Stimulated activated CD4-positive, alpha-beta T cell treated with anti-CD3 and anti-CD28 coated beads, Interleukin-1b, Interleukin-23, amount 100 ng/mL, for 48 hours (primary cell): ENCODE results near the gene RPL10.

ENCODE experiments used
- DNase-seq: peaks from one replicate; pipeline ENCODE4 v3.0.0-alpha.2; 2020

RPL10 gene

DNA sequence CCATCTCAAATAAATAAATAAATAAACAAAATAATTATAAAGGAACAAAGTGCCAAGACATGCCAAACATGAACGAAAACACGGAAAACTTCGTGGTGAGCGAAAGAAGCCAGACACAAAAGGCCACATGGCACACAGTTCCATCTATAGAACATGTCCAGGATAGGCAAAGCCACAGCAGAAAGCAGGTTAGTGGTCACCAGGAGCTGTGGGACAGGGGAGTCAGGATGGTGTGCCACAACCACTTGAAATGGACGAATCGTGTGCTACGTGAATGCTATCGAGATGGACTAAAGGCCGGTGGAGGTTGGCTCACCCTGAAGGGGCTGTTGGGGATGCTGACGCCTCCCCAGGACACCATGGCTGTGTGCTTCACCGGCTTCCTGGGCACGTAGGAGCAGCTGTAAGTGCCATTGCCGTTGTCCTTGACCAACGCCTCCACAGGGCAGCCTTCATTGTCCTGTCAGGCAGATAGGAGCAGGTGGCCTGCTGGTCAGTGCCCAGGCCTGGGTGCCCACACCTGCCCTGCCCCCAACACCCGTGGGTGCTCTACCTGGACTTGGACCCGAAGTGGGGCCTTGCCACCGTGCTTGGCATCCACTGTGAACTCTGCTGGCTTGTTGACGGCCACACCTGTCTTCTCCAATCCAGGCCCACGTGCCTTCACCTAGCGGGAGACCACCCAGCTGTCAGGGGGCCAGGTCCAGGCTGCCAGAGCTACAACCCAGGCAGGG lies 34.3 kb upstream of the RPL10 start:
- DNase-seq: no peak

DNA sequence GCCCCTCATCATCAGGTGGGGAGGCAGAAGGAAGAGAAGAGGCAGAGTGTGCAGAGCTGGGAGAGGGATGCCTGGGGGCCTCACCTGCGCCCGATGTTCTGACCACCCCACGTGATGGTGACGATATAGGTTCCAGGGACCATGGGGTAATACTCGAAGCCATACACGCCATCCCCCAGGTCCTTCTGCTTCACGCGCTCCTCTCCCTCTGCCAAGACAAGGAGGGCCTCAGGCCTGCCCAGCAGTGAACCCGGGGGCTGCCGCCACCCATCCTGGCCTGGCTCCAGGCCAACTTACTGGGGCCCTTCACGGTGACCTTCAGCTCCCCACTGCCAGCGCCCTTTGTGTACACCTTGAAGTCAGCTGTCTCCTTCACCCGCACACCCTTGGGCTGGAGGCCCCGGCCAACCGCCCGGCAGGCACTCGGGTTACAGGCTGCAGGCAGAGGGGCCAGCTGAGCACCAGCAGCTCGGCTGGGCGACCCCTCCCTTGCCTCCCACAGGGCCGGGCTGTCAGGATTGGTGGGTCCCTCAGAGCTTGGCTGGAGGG lies 33.1 kb upstream of the RPL10 start:
- DNase-seq: no peak

DNA sequence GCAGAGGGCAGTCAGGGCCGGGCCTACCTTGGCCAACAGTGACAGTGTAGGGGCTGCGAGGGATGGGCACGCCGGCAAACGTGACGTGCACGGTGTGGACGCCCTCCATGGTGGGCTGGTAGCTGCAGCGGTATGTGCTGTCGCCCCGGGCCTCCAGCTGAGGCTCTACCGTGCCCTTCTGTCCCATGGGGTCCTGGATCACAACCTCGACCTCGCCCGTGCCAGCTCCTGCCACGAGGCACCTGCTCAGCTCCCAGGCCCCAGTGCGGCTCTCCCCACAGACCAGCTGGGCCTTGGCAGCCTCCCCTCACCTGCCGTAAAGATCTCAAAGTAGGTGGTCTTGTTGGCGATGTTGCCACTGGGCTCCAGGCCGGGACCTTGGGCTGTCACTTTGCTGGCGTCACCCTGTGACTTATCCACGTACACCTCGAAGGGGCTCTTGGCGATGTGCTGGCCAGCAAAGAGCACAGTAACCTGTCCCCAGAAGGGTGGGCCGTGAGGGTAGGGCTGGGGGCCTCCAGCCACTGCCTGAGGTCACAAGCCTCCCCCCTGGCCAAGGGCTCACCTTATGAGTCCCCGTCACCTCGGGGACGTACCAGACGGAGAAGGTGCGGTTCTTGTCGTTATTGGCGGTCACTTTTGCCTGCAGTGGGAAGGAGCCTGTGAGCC lies 32.0 kb upstream of the RPL10 start:
- no peak for DNase-seq

DNA sequence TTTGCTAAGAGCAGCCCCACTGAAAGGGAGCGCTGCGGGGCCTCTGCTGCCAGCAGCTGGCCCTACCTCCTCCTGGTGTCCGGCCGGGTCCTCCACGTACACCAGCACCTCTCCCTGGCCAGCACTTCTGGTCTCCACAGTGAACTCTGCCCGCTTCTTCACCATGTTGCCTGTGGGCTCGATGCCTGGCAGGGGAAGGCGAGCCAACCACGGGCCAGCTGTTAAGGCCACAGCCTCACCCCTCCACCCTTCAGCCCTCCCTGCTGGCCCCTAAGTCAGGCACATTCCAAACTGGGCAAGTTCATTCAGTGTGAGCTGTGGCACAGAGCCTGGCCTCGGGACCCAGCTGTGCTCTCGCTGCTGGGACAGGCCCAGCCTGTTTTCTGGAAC lies 31.5 kb upstream of the RPL10 start:
- DNase-seq: no peak

DNA sequence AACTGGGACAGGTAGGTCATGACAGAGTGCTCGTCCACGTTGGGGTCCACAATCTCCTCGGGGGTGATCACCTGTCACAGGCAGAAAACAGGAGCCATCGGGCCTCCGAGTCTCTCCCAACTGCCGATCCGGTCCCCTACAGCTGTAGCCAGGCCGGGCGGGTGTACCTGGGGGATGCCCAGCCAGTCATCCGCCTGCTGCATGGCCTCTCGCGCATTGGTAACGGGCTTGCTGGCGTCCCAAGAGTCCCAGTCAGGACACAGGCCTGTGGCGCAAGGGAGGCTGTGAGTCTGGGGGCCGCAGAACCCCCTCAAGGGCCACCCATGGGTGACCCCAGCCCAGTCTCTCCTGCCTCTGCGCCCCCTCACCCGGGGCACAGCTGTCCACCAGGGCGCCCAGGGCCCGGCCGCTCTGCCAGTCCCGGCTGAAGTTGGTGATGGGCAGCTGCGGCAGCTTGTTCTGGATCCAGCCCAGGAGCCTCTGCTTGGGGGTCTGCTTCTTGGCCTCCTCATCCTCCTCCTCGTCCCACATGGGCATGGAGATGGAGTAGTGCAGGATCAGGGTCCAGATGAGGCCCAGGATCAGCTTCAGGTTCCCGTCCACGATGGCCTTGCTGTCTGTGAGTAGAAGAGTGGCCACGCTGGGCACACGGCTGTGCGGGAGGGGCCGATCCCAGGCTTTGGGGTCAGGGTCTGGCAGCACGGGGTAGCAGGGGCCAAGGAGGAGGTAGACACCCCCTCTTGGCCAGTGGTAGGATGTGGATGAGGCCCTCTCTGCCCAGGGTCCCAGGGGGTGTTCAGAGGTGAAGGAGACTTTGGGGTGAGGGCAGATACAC lies 30.5 kb upstream of the RPL10 start:
- no peak for DNase-seq

DNA sequence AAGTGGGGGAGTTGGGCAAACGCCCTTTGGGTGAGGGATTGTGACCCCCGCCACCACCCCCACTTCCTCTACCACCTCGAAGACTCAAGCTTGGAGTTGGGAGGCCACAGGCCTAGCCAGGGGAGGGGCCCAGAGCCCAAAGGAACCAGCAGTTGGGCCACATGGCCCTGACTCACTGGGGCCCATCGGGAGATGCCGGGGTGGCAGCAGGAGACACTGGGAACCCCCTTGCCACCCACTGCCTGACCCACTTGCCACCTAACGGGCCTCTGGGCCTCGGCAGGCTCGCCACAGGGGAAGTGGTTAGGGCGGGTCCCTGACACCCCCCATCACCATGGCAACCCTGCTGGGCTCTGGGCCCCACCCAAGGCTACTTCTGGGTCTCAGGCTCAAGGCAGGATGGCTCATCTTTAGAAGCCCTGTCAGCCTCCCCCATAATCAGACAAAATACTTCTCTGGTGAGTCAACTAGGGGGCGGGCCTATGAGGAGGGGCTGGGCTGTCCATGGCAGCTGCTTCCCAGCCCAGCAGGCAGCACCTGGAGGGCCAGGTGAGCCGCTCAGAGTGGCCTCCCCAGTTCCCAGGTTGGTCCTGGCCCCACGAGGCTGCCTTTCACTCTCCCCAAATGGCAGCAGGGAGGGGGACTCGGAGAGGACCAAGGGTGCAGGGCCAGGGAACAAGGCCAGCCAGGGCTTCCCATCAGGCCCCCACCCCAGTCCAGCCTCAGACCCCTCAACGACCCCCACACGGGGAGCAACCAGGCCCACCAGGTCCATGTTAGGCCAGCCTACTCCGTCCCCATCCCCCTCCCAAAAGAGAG lies 29.3 kb upstream of the RPL10 start:
- peak; percentile 93 for DNase-seq

DNA sequence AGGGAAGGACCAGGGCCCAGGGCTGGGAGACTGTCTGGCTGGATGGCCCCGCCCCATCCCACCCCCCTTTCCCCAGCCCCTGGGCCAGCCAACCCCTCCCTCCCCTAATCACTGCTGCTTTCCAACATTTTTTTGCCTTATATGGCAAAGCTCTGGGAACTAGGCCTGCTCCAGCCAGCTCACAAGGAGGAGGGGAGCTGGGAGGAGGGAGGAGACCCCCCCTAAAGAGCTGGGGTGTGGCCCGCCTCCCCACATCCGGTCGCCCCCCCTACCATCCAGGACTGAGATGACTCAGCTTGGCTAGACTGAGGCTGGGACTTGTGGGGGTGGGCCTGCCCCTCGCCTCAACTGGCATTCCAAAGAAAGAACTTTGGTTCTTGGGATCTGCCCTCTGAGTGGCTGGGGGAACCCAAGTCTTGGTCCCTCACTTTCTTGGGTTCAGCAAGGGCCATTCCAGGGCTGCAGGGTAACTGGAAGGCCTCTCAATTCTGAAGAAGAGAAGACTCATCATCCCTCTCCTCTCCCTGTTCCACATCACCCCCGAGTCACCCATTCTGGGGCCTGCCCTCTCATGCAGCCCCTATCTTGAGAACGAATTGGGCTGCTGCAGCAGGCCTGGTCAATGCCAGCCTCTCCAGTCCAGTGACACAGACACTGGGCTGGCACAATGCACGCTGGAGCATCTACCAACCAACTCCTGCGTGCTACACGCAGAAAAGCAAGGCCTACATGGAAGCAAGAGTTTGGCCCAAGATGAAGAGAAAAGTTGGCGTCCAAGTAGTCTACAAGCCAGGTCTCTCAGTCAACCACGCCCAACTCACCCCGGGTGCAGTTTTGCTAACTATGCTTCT lies 28.5 kb upstream of the RPL10 start:
- peak; percentile 69 for DNase-seq

DNA sequence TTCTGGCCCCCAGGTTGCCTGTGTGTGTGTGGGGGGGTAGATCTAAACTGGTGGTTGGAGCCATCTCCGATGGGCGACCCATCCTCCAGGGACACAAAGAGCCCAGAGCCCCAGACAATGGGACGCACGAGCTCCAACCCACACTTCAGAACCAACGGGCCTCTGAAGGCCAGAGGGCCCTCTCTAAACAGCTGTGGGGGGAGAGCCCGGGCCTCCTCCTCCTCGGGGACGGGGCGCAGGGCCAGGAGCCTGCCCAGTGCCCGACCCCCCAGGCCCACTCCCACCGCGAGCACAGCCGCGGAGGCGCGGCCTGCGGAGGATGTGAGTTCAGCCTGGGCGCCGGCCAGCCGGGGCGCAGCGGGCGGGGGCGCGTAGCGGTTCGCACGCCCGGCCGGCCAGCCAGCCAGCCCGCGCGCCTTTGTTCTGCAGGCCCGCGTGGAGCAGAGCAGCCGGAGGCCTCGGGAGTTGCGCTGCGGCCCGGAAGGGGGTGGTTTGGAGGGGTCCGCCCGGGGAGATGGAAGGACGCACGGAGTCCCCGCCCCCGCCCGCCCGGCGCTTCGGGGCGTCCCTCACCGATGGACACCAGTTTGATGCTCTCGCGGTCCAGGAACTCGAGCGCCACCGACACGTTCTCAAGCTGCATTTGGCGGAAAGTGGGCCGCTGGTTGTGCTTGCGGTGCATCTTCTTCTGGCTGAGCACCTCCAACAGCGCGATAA lies 27.7 kb upstream of the RPL10 start:
- DNase-seq: no peak

DNA sequence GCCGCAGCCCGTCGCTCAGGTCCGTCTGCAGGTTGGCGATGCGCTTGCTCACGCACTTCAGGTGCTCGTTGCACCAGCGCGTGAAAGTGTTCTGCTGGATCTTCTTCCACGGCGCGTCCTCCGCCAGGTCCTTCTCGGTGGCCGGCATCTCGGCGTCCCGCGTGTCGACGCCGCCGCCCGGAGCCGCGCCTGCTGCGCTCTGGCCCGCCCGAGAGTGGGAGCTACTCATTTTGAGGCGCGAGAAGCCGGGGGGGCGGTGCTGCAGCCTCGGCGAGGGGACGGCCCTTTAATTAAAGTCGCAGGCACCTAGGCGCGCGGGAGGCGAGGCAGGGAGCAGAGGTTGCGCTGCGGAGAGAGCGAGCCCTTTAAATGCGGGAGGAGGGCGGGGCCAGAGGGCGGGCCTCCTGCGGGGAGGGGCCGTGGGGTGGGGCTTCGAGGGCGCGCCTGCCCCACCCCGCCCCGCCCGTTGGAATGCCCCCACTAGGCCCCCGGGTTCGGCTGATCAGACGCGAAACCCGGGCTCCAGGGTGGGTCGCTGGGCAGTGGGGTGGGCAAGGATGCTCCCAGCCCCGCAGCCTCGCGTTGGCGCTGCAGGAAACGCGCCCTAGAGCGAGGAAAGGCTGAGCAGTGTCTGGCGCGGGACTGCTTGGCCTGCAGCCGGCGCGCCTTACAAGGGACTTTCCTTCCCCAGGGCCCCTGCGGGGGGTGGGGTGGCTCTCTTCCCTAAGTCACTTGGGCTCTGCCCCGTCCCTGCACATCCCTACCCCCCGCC lies 27.0 kb upstream of the RPL10 start:
- peak; percentile 93 for DNase-seq

DNA sequence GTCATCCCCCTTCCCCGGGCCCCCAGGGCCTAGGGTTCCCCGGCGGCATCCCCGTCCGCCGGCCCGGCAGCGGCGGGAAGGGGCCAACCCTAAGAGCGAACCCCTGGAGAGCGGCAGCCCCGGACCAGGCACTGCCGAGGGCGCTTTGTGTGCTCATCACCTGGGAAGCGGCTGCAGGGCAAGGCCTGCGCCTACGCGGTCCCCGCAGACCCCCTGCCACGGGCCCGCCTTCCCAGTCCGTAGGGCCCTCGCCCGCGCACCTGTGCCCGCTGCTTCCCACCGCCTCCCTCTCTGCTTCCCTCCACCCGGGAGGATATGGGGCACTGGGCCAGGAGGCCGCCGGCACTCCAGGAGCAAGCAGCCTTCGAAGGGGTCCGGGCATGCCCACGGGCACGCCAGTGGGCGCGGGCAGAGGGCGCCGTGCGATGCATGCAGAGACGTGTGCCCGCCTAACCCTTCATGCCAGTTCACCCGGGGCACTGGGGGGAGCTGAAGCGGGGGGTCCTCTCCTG lies 26.3 kb upstream of the RPL10 start:
- DNase-seq: no peak

DNA sequence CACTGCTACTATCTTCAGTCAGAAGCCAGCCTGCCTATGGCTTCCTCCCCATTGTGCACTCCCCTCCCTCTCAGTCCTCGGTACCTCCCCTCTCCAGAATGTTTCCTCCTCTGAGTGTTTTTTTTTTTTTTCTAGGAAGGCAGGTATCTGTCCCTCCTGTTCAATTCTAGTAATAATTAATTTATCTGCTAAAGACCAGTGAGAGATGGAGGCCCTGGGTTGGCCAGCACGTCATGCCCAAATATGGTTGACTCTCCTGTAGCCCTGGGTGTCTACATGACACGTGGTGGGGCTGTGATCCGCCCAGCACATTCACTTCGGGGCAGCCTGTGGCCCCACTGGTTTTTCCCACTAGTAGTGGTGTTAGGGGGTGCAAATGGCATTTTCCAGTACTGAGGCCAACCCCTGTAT lies 25.6 kb upstream of the RPL10 start:
- peak; percentile 40 for DNase-seq

DNA sequence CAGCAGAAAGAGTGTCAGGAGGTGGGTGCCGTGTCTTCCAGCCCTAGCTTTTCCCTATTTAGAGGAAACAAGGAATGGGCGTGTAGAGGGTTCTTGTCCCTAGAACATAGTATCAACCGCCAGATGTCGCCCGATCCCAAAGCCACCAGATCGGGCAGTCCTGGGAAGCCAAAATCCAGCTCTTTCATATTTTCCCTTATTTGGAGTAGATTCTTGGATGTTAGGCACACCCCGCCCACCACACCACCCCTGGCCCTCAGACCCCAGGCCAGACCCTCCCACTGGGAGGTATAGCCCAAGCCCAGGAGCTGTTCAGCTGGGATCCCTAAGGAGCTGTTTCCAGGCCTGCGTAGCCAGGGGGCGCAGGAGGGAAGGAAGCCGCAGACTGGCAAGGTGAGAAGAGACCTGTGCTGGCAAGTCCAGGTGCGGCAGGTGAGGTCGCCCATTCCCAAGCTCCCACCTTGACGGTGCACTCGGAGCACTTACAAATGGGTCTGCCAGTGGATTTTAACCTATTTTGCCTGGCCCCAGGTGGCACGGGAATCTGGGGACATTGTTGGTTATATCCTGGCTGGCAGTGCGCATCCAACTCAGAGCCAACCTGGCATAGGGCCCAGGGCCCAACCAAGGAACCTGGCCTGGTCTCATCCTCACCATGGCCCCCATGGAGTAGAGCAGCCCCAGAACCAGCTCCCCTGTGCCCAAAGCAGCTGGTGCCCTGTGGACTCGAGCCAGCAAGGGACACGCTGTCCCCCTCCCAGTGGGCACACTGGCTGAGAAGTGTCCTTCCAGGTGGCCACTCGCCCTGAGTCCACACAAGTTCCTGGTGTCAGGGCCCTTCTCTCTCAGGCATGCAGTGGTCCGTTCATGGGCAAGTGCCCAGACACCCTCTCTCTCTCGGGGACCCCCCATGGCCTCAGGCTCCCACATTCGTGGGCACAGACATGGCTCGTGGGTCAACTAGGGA lies 24.6 kb upstream of the RPL10 start:
- no peak for DNase-seq

DNA sequence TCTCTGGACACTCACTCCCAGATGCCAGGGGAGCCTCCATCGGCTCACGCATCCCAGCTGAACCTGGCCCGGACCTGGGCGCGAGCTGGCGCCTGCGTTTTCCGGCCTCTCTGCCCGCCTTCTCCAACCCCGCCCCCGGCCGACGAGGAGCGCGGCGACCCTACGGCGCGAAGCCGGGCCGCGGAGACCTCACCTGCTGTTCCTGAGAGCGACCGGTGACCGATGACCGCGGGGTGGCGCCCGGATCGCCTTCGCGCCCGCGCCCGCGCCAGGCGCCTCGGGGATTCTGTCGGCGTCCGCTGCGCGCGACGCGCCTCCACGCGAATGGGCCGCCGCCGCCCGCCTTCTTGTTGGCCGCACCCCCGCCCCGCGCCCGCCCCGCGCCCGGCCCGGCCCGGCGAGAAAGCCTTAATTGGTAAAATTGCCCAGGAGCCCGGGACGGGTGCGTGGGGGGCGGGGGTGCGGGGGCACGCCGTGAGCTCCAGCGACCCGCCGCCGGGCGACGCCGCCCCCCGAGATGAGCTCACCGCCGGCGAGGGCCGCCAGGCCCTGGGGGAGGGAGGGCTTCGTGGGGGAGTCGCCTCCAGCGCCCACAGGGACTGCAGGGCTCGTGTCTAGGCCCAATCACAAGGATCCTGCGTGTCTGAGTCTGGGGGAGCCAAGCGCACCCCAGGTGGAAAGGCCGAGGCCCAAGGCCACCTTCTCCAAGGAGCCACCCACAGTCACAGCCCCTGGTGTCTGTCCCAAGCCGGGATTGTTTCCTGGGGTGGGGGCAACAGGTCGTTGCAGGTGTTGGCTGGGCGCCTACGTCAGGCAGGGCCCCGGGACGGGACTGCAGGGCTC lies 23.6 kb upstream of the RPL10 start, which contains the start of gene FLNA:
FLNA (minus strand) TSS at position 322 of the 843 bp plus-strand sequence. CDS start 3,389 bp downstream, outside the sequence.
- DNase-seq: no peak

DNA sequence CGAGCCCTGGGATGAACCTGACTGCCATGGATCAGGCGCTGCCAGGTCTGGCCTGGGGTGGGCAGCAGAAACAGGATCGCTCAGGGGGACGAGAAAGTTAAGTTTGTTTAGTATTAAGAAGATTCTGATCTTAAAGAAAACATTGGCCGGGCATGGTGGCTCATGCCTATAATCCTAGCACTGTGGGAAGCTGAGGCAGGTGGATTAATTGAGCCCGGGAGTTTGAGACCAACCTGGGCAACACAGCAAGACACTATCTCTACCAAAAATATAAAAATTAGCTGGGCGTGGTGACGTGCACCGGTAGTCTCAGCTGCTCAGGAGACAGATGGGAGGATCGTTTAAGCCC lies 23.0 kb upstream of the RPL10 start:
- no peak for DNase-seq

DNA sequence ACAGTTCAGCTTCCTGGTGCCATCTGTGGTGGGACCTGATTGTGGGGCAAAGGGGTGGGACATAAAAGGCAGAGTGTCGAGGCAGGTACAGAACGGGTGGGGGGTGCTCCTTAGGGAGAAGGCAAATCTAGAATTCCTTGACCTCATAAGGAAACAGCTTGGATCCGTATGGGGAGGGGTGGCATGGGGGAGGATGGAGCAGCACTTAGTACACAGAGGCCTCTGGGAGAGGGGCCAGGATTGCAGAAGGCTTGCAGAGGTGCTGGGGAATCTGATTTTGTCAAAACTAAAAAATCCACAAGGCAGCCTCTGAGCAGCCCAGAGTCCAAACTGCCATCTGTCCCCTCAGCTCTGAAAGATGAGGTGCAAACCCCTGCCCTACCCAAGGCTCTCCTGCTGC lies 21.4 kb upstream of the RPL10 start:
- no peak for DNase-seq

DNA sequence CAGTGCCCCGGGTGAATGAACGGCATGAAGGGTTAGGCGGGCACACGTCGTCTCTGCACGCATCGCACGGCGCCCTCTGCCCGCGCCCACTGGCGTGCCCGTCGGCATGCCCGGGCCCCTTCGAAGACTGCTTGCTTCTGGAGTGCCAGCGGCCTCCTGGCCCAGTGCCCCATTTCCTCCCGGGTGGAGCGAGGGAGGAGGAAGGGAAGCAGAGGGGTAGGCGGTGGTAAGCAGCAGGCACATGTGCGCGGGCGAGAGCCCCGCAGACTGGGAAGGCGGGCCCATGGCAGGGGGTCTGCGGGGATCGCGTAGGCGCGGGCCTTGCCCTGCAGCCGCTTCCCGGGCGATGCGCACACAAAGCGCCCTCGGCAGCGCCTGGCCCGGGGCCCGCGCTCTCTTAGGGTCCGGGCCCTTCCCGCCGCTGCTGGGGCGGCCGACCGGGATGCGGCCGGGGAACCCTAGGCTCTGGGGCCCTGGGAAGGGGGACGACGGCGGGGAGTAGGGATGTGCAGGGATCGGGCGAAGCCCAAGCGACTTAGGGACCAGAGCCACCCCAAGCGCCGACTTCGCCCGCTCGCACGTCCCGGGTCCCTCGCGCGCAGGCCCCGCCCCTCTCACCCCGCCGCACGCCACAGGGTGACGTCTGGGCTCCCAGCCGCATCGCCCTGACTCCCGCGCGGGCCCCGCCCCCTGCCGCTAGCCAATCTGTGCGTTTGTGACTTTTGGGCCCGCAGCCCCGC lies 19.9 kb upstream of the RPL10 start:
- DNase-seq: peak; percentile 34
